HAP-1 (cell line): ENCODE results near the gene DOCK3.
"Not testable (repeated sequence)": the region's sequence is repeated elsewhere in the genome, so short reads cannot be mapped to it uniquely, and the experiment has no call there.

Experiments used
- DNase-seq, 2 experiments: peaks; one replicate each; pipeline ENCODE4 v3.0.0-alpha.2; 2016 to 2020; ENCODE audit warnings: low spot score in 2 of 2
- H3K27me3 ChIP-seq: fragments of 250-450 bp; sonication (Bioruptor Pico); 2 replicates; pipeline ENCODE4 v1.5.1; 2020; ENCODE audit warnings: low read depth, mild to moderate bottlenecking, moderate library complexity
- H3K36me3 ChIP-seq: fragments of 250-450 bp; sonication (Bioruptor Pico); replicated peaks from 2 replicates; pipeline ENCODE4 v1.5.1; 2020; ENCODE audit warnings: mild to moderate bottlenecking
- H3K4me1 ChIP-seq: fragments of 250-450 bp; sonication (Bioruptor Pico); 2 replicates; pipeline ENCODE4 v1.5.1; 2020; ENCODE audit warnings: mild to moderate bottlenecking
- H3K4me3 ChIP-seq: fragments of 250-450 bp; sonication (Bioruptor Pico); 2 replicates; pipeline ENCODE4 v1.5.1; 2020; ENCODE audit warnings: mild to moderate bottlenecking, moderate library complexity
- H3K9me3 ChIP-seq: fragments of 250-450 bp; sonication (Bioruptor Pico); 2 replicates; pipeline ENCODE4 v1.5.1; 2020; ENCODE audit warnings: mild to moderate bottlenecking, moderate library complexity
- in situ Hi-C: fragments of 300-500 bp; cut with MboI; formaldehyde crosslinking; loops from 3 replicates; pipeline ENCODE4 v1.14.3; 2020; ENCODE audit warnings: low sequenced_read_pairs, inconsistent platforms, mixed read lengths

The DOCK3 gene

DNA sequence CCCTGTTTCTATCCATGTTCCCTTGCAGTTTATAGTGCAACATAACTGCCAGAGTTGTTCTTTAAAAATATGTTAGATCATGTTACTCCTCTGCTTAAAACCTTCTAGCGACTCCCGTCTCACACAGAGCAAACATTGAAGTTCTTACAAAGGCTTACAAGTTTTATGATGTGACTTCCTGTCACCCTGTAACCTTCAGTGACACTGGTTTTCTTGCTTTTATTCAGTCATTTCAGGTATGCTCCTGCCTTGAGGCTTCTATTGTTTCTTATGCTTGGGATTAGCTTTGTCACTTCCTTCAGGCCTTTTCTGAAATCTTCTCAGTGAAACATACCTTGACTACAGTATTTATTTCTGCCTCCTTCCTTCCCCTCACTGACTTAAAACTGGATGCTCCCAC is 252.1 kb downstream of the DOCK3 start:
- peak in 1 of 2 experiments; percentile 47 for DNase-seq
- no peak overlapping the region for H3K4me3 ChIP-seq

DNA sequence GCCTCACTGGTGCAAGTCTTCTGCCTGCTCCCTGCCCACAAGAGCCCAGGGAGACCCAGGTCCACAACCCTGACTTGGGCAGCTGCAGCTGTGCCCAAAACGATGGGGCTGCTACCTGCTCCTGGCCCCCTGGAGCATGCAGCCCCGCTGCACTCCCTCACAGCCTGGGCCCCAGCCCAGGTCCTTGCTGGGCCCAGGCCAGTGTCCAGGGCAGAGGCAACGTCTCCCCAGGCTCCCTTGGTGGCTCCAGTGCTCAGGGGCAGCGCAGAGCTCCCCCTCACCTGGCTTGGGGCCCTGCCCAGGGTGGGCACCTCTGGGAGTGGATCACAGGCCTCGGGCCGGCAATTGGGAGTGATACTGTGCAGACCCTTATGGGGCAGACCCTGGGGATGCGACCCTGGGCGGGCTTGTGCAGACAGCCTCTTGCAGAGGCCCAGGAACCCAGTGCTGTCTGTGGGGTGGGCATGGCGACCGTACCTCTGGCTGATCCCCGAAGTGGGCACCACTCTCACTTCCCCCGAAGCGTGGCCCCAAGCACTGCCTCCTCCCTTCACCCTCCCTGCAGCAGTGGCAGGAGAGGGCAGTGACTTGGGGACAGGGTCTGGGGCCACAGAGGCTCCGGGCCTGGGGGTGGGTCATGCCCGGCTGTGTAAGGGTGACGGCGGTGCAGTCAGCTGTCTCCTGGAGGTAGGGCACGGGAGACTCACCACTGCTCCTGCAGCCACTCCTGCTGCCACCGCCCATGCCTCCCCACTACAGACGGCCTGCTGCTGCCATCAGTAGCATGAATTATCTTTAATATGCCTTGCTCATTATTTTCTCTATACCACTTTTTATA is 255.9 kb downstream of the DOCK3 start:
- H3K27me3 ChIP-seq, result no peaks in the 10 kb centered on the region
- in situ Hi-C loops, result no loop called here
- 0 out of 2 replicates have a peak, but pooled peaks cover 3% of the 10 kb centered on the region for H3K9me3 ChIP-seq
- H3K36me3 ChIP-seq, result no peaks in the 10 kb centered on the region
- no peak for DNase-seq
- peaks cover 15% of the 10 kb centered on the region for H3K4me1 ChIP-seq
- H3K4me3 ChIP-seq, result no peak overlapping the region

More for the DNA sequence above, 252.1 kb downstream of the DOCK3 start:
- H3K9me3 ChIP-seq, result no peaks in the 10 kb centered on the region
- H3K27me3 ChIP-seq, result no peaks in the 10 kb centered on the region
- H3K4me1 ChIP-seq, result peaks cover 19% of the 10 kb centered on the region
- in situ Hi-C loops, result no loop called here
- no peaks in the 10 kb centered on the region for H3K36me3 ChIP-seq

DNA sequence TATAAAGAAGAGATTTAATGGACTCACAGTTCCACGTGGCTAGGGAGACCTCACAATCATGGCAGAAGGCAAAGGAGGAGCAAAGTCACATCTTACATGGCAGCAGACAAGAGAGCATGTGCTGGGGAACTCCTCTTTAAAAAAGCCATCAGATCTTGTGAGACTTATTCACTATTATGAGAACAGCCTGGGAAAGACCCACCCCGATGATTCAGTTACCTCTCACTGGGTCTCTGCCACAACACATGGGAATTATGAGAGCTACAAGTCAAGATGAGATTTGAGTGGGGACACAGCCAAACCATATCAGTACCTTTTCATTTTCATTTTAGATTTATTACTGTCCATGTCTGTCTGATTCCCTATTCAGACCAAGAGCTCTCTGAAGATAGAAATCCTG is 258.2 kb downstream of the DOCK3 start:
- H3K4me3 ChIP-seq, H3K36me3 ChIP-seq, DNase-seq, H3K4me1 ChIP-seq, H3K9me3 ChIP-seq, H3K27me3 ChIP-seq, in situ Hi-C loops: not testable (repeated sequence)

GRCh38 chr3:50936389-50936788 is 261.7 kb downstream of the DOCK3 start:
- Histone ChIP-seq H3K36me3 (no peaks in the 10 kb centered on the region), H3K4me3 (no peak overlapping the region), H3K4me1 (no peaks in the 10 kb centered on the region), H3K27me3 (no peaks in the 10 kb centered on the region), H3K9me3 (0 out of 2 replicates have a peak, but pooled peaks cover 3% of the 10 kb centered on the region)
- no peak for DNase-seq
- in situ Hi-C loops, result no loop called here

GRCh38 chr3:50947419-50947818 is 272.7 kb downstream of the DOCK3 start:
- H3K9me3 ChIP-seq, result no peaks in the 10 kb centered on the region
- no peak for DNase-seq
- H3K4me1 ChIP-seq, result peaks cover 12% of the 10 kb centered on the region
- no peak overlapping the region for H3K4me3 ChIP-seq
- H3K36me3 ChIP-seq, result no peaks in the 10 kb centered on the region
- no peaks in the 10 kb centered on the region for H3K27me3 ChIP-seq
- in situ Hi-C loops, result no loop called here

DNA sequence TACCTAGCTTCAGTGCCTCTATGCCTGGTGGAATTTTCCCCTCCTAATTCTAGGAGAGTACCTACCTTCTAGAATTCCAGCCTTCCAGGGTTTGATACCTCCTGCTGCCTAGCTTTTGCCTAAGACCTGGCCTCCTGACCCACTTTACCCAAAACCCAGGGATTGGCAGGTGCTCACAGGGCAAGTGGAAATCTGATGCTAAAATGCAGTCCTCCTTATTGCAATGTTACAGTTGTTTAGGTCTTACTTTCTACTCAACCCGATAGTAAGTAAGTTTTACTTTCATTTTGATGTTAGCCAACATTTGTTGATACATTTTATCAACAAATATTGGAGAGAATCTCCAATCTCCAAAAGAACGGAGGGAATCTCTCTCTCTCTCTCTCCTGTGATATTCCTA is 275.9 kb downstream of the DOCK3 start:
- H3K4me1 ChIP-seq, result peaks cover 12% of the 10 kb centered on the region
- no peak for DNase-seq
- no peaks in the 10 kb centered on the region for H3K36me3 ChIP-seq
- H3K4me3 ChIP-seq, result no peak overlapping the region
- in situ Hi-C loops, result no loop called here
- H3K9me3 ChIP-seq, result no peaks in the 10 kb centered on the region
- H3K27me3 ChIP-seq, result no peaks in the 10 kb centered on the region

- in situ Hi-C loops, result no loop called here
- no peaks in the 10 kb centered on the region for H3K9me3 ChIP-seq
- H3K4me3 ChIP-seq, result no peak overlapping the region
- H3K27me3 ChIP-seq, result no peaks in the 10 kb centered on the region
- DNase-seq, result no peak
- peaks cover 5% of the 10 kb centered on the region; the same call in 1 of the 2 replicates for H3K4me1 ChIP-seq
- H3K36me3 ChIP-seq, result no peaks in the 10 kb centered on the region
Observed at GRCh38 chr3:50953825-50954414, 279.2 kb downstream of the DOCK3 start.

DNA sequence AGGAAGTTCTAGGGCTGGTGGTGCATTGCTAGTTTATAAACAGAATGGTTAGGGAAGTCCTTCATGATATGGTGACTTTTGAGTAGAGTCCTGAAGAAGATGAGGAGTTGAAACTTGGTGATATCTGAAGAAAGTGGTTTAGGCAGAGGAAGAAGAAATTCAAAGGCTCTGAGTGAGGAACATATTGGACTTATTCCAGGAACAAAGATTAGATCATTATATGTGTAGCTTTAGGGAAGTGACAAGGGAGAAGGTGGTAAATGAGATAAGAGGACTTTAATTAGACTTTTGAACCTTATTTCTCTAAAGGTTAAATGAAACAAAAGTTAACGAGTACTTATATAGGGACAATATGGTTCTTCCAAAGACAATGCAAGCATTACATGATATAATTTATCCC is 286.7 kb downstream of the DOCK3 start:
- Histone ChIP-seq H3K27me3 (no peaks in the 10 kb centered on the region), H3K9me3 (no peaks in the 10 kb centered on the region), H3K36me3 (no peaks in the 10 kb centered on the region), H3K4me1 (no peaks in the 10 kb centered on the region), H3K4me3 (no peak overlapping the region)
- no peak for DNase-seq
- in situ Hi-C loops, result loop anchor here (10.0 kb wide), 1 partner anchor 413 kb away; no protein-coding TSS in a partner anchor

GRCh38 chr3:50971487-50971924 is 296.8 kb downstream of the DOCK3 start:
- peak; percentile 63 to 68 for DNase-seq
- in situ Hi-C loops, result no loop called here

GRCh38 chr3:50972029-50972428 is 297.3 kb downstream of the DOCK3 start:
- Histone ChIP-seq H3K4me1 (no peaks in the 10 kb centered on the region), H3K36me3 (no peaks in the 10 kb centered on the region), H3K4me3 (no peak overlapping the region), H3K9me3 (no peaks in the 10 kb centered on the region), H3K27me3 (no peaks in the 10 kb centered on the region)
- in situ Hi-C loops, result no loop called here
- no peak for DNase-seq

More at GRCh38 chr3:50971487-50971924, 296.8 kb downstream of the DOCK3 start:
- Histone ChIP-seq H3K9me3 (no peaks in the 10 kb centered on the region), H3K4me1 (no peaks in the 10 kb centered on the region), H3K27me3 (no peaks in the 10 kb centered on the region), H3K4me3 (no peak overlapping the region), H3K36me3 (no peaks in the 10 kb centered on the region)

DNA sequence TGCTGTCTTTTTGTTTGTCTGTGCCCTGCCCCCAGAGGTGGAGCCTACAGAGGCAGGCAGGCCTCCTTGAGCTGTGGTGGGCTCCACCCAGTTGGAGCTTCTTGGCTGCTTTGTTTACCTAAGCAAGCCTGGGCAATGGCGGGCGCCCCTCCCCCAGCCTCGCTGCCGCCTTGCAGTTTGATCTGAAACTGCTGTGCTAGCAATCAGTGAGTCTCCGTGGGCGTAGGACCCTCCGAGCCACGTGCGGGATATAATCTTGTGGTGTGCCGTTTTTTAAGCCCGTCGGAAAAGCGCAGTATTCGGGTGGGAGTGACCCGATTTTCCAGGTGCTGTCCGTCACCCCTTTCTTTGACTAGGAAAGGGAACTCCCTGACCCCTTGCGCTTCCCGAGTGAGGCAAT is 303.9 kb downstream of the DOCK3 start:
- Histone ChIP-seq H3K4me1 (peaks cover 20% of the 10 kb centered on the region), H3K4me3 (peak overlapping the region; percentile 10; the same call in 1 of the 2 replicates)
- in situ Hi-C loops, H3K9me3 ChIP-seq, H3K27me3 ChIP-seq, H3K36me3 ChIP-seq: not testable (repeated sequence)
- peak in 1 of 2 experiments; percentile 50 for DNase-seq

DNA sequence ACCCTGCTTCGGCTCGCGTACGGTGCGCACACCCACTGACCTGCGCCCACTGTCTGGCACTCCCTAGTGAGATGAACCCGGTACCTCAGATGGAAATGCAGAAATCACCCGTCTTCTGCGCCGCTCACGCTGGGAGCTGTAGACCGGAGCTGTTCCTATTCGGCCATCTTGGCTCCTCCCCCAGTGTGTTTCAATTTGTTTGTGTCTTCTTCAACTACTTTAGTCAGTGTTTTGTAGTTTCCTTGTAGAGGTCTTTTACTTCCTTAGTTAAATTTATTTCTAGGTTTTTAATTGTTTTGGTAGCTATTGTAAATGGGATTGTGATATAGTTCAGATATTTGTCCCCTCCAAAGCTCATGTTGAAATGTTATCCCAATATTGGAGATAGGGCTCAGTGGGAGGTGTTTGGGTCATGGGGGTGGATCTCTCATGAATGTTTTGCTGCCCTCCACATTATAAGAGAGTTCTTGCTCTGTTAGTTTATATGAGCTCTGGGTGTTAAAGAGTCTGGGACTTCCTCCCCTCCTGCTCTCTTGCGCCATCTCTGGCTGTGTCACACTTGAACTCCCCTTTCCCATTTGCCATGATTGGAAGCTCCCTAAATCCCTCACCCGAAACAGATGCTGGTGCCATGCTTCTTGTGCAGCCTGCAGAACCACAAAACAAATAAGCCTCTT is 304.4 kb downstream of the DOCK3 start:
- peak; percentile 53 to 79 for DNase-seq
- in situ Hi-C loops, result no loop called here
- Histone ChIP-seq H3K27me3 (no peaks in the 10 kb centered on the region), H3K9me3 (no peaks in the 10 kb centered on the region), H3K4me1 (peaks cover 20% of the 10 kb centered on the region), H3K4me3 (peak overlapping the region; percentile 10; the same call in 1 of the 2 replicates), H3K36me3 (no peaks in the 10 kb centered on the region)

GRCh38 chr3:50982540-50983325 is 308.0 kb downstream of the DOCK3 start:
- Histone ChIP-seq H3K4me3 (no peak overlapping the region), H3K9me3 (no peaks in the 10 kb centered on the region), H3K27me3 (no peaks in the 10 kb centered on the region), H3K4me1 (peaks cover 20% of the 10 kb centered on the region), H3K36me3 (no peaks in the 10 kb centered on the region)
- in situ Hi-C loops, result no loop called here
- no peak for DNase-seq
